ENCODE measurements around the gene SLC1A2. TPM values are rescaled to one million over a fixed set of nuclear protein-coding genes. Genes with fewer than 3 reads are reported as not detected.

Gene SLC1A2
- total RNA-seq, 1 donor from 2014 or later, result 54.3 TPM

GRCh38 chr11:35253237-35253636 lies 166.1 kb downstream of the SLC1A2 start:
- H3K27me3 Mint-ChIP-seq (ENCODE audit: unreplicated experiment), result no peaks in the 10 kb centered on the region
- H3K4me1 Mint-ChIP-seq (ENCODE audit: low read depth, unreplicated experiment), result no peaks in the 10 kb centered on the region
- no peak for TF ChIP-seq CTCF (IDR thresholded peaks at IDR 0.05; ENCODE audit: partially characterized antibody, unreplicated experiment)
- no peaks in the 10 kb centered on the region for H3K9me3 Mint-ChIP-seq (ENCODE audit: unreplicated experiment)
- H3K36me3 Mint-ChIP-seq (ENCODE audit: unreplicated experiment), result peaks cover 9% of the 10 kb centered on the region
- no peak overlapping the region for H3K27ac Mint-ChIP-seq (ENCODE audit: unreplicated experiment)
- DNase-seq, result no peak
- no peak overlapping the region for H3K4me3 Mint-ChIP-seq (ENCODE audit: unreplicated experiment)

GRCh38 chr11:35250621-35251020 lies 168.7 kb downstream of the SLC1A2 start:
- no peak for TF ChIP-seq CTCF (IDR thresholded peaks at IDR 0.05; ENCODE audit: partially characterized antibody, unreplicated experiment)
- H3K36me3 Mint-ChIP-seq (ENCODE audit: unreplicated experiment), result peaks cover 6% of the 10 kb centered on the region
- H3K27ac Mint-ChIP-seq (ENCODE audit: unreplicated experiment), result no peak overlapping the region
- no peaks in the 10 kb centered on the region for H3K9me3 Mint-ChIP-seq (ENCODE audit: unreplicated experiment)
- no peak overlapping the region for H3K4me3 Mint-ChIP-seq (ENCODE audit: unreplicated experiment)
- no peaks in the 10 kb centered on the region for H3K27me3 Mint-ChIP-seq (ENCODE audit: unreplicated experiment)
- no peak for DNase-seq
- H3K4me1 Mint-ChIP-seq (ENCODE audit: low read depth, unreplicated experiment), result no peaks in the 10 kb centered on the region

- Mint-ChIP-seq H3K9me3 (ENCODE audit: unreplicated experiment) (no peaks in the 10 kb centered on the region), H3K27ac (ENCODE audit: unreplicated experiment) (no peak overlapping the region), H3K27me3 (ENCODE audit: unreplicated experiment) (peaks cover 2% of the 10 kb centered on the region), H3K4me1 (ENCODE audit: low read depth, unreplicated experiment) (no peaks in the 10 kb centered on the region), H3K36me3 (ENCODE audit: unreplicated experiment) (peaks cover 6% of the 10 kb centered on the region), H3K4me3 (ENCODE audit: unreplicated experiment) (no peak overlapping the region)
- no peak for DNase-seq
- TF ChIP-seq CTCF (IDR thresholded peaks at IDR 0.05; ENCODE audit: partially characterized antibody, unreplicated experiment), result no peak
These were observed 169.2 kb downstream of the SLC1A2 start for GRCh38 chr11:35250192-35250591.

- TF ChIP-seq CTCF (IDR thresholded peaks at IDR 0.05; ENCODE audit: partially characterized antibody, unreplicated experiment), result no peak
- Mint-ChIP-seq H3K27ac (ENCODE audit: unreplicated experiment) (no peak overlapping the region), H3K4me3 (ENCODE audit: unreplicated experiment) (no peak overlapping the region), H3K27me3 (ENCODE audit: unreplicated experiment) (peaks cover 3% of the 10 kb centered on the region), H3K36me3 (ENCODE audit: unreplicated experiment) (peaks cover 6% of the 10 kb centered on the region), H3K9me3 (ENCODE audit: unreplicated experiment) (no peaks in the 10 kb centered on the region), H3K4me1 (ENCODE audit: low read depth, unreplicated experiment) (no peaks in the 10 kb centered on the region)
- no peak for DNase-seq
These were observed 170.6 kb downstream of the SLC1A2 start for GRCh38 chr11:35248558-35249323.

- Mint-ChIP-seq H3K27ac (ENCODE audit: unreplicated experiment) (no peak overlapping the region), H3K4me1 (ENCODE audit: low read depth, unreplicated experiment) (no peaks in the 10 kb centered on the region), H3K4me3 (ENCODE audit: unreplicated experiment) (no peak overlapping the region), H3K27me3 (ENCODE audit: unreplicated experiment) (peaks cover 3% of the 10 kb centered on the region), H3K9me3 (ENCODE audit: unreplicated experiment) (no peaks in the 10 kb centered on the region), H3K36me3 (ENCODE audit: unreplicated experiment) (peaks cover 6% of the 10 kb centered on the region)
- no peak for TF ChIP-seq CTCF (IDR thresholded peaks at IDR 0.05; ENCODE audit: partially characterized antibody, unreplicated experiment)
- DNase-seq, result no peak
These were observed 171.5 kb downstream of the SLC1A2 start for GRCh38 chr11:35247863-35248262.
